Activated gamma-delta T cell treated with Interleukin-2 at 50 U/mL for 16 hours (primary cell): ENCODE data around the gene AP2B1.
"Not testable (repeated sequence)": the region's sequence is repeated elsewhere in the genome, so short reads cannot be mapped to it uniquely, and the experiment has no call there.

Source experiments
- DNase-seq: peaks from one replicate; pipeline ENCODE4 v3.0.0-alpha.2; 2020

AP2B1 gene

GRCh38 chr17:35587074-35587961 is at the start of gene AP2B1:
TSS of gene AP2B1 (plus strand) at chr17:35587322. CDS start at chr17:35594031, 6,709 bp downstream.
- DNase-seq = peak; percentile 93

GRCh38 chr17:35537601-35538141 is 49.5 kb upstream of the AP2B1 start, which contains the start of gene SLFN12L:
TSS of gene SLFN12L (minus strand) at chr17:35537678. CDS start at chr17:35522364, 15,314 bp downstream.
- DNase-seq = peak; percentile 23

- DNase-seq = no peak
These were observed 47.5 kb upstream of the AP2B1 start for GRCh38 chr17:35539659-35540026.

- peak; percentile 22 for DNase-seq
These were observed 46.3 kb upstream of the AP2B1 start for GRCh38 chr17:35540589-35541404.

DNA sequence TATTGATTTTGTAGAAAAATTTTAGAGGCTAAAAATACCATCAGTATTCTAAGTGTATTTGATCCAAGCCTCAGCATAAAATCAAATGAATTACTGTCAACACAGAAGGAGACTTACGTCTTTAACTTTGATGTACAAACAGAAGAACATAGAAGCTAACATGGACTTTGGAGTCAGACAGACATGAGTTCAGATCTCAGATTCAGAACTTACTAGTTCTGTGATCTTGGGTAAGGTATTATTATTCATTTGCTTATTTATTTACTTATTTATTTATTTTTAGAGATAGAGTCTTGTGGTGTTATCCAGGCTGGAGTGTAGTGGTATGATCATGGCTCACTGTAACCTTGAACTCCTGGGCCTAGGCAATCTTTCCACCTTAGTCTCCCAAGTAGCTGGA is 45.7 kb upstream of the AP2B1 start:
- no peak for DNase-seq

- DNase-seq = no peak
These were observed 44.1 kb upstream of the AP2B1 start for GRCh38 chr17:35542990-35543389.

- DNase-seq = no peak
These were observed 43.3 kb upstream of the AP2B1 start for GRCh38 chr17:35543856-35544255.

- no peak for DNase-seq
These were observed 42.0 kb upstream of the AP2B1 start for GRCh38 chr17:35545150-35545549.

- no peak for DNase-seq
These were observed 40.6 kb upstream of the AP2B1 start for GRCh38 chr17:35546487-35546886.

- DNase-seq = no peak
These were observed 38.8 kb upstream of the AP2B1 start for GRCh38 chr17:35548208-35548810.

DNA sequence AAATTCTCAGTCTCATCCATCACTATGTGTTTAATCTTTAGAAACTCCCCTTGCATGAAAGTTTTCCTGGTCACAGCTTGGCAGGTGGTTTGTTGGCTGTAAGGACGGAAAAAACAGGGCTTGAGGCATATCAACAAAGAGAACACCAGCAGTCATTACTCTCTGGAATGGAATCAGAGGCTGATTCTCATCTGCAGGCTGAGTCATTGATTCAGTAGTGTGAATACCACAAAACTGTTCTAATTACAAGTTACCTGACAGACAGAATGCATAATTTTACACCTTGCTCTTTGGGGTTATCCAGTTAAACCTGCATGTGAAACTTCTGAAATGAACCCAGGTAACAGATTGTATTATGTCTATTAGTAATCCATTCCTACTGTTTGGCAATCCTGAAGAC is 38.1 kb upstream of the AP2B1 start:
- DNase-seq = no peak

DNA sequence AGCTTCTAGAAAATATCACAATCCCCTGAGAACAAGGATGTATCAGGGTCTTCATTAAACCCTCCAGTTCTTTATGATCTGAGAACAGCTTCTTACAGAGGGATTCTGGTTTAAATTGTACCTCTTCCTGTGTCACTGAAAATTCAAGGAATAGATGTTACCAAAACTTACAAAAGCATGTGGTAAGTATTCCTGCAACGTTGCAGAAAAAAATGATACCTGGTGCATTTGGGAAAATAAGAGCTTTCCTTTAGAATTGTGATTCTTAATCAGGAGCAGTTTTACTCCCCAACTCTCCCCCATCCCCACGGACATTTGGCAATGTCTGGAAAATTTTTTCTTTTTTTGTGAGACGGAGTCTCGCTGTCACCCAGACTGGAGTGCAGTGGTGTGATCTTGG is 33.8 kb upstream of the AP2B1 start:
- no peak for DNase-seq

- no peak for DNase-seq
These were observed 32.5 kb upstream of the AP2B1 start for GRCh38 chr17:35554668-35555067.

GRCh38 chr17:35555691-35556090 is 31.4 kb upstream of the AP2B1 start:
- no peak for DNase-seq

DNA sequence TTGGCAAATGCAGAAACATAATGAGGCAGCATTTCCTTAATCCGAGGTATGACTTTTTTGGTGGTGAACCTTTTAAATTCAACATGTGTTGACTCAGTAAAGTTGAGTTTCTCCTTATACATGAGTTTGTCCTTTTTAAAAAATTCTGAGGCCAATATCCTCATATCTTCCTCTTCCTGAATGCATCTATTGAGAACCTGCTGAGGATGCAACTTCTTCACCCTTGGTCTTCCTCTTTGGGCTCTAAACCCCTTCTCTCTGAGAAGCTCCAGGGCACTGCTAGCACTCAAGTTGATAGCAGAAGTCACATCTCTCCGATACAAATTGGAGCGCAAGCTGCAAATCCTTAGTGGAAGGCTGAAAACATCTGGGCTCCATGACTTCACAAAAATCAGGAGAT is 29.8 kb upstream of the AP2B1 start:
- DNase-seq = no peak

- DNase-seq = no peak
These were observed 27.5 kb upstream of the AP2B1 start for GRCh38 chr17:35559495-35560210.

GRCh38 chr17:35560703-35561102 is 26.4 kb upstream of the AP2B1 start, which contains the start of gene SLFN14:
TSS of gene SLFN14 (minus strand) at chr17:35560819. CDS start at chr17:35558062, 2,757 bp downstream.
- DNase-seq = no peak

GRCh38 chr17:35563181-35563580 is 23.9 kb upstream of the AP2B1 start:
- not testable (repeated sequence) for DNase-seq

- no peak for DNase-seq
These were observed 20.2 kb upstream of the AP2B1 start for GRCh38 chr17:35566968-35567367.

DNA sequence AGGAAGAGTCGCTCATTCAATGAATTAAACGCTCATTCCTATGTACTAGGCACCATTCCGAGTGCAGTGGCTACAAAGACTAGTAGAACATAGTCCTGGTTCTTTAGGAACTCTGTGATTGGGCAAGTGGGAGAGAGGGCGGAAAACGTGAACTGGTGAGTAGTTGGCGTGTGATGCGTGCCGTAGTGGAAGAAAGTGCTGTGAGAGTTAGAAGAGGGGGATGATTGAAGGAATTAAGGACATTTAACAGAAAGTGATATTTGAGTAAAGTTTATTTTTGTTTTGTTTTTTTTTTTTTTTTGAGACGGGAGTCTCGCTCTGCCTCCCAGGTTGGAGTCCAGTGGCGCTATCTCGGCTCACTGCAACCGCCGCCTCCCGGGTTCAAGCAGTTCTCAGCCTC is 18.6 kb upstream of the AP2B1 start:
- DNase-seq = no peak

- DNase-seq = no peak
These were observed 17.7 kb upstream of the AP2B1 start for GRCh38 chr17:35569405-35569804.

- DNase-seq = no peak
These were observed 11.4 kb upstream of the AP2B1 start for GRCh38 chr17:35575759-35576158.
